Skeletal muscle satellite cell (primary cell): ENCODE results near the gene ORMDL3.

Experiments used
- H3K27me3 ChIP-seq: 2 replicates; pipeline ENCODE4 v1.7.0; 2013; ENCODE audit warnings: low read length; ENCODE audit not compliant: control insufficient read depth, insufficient read depth
- H3K36me3 ChIP-seq: 2 replicates; pipeline ENCODE4 v1.7.0; 2013; ENCODE audit warnings: mild to moderate bottlenecking, control low read depth, low read length; ENCODE audit not compliant: insufficient read depth
- H3K4me1 ChIP-seq: 2 replicates; pipeline ENCODE4 v1.7.0; 2013; ENCODE audit warnings: low read length; ENCODE audit not compliant: control insufficient read depth, insufficient read depth
- H3K4me2 ChIP-seq: 2 replicates; pipeline ENCODE4 v1.7.0; 2013; ENCODE audit warnings: mild to moderate bottlenecking, low read length
- H3K4me3 ChIP-seq: 2 replicates; pipeline ENCODE4 v1.7.0; 2013; ENCODE audit warnings: low read length
- H3K9ac ChIP-seq: 2 replicates; pipeline ENCODE4 v1.7.0; 2013; ENCODE audit warnings: mild to moderate bottlenecking, low read depth, low read length, moderate library complexity
- H3K9me3 ChIP-seq: replicated peaks from 2 replicates; pipeline ENCODE4 v1.7.0; 2013; ENCODE audit warnings: mild to moderate bottlenecking, control low read depth, low read length

The ORMDL3 gene

DNA sequence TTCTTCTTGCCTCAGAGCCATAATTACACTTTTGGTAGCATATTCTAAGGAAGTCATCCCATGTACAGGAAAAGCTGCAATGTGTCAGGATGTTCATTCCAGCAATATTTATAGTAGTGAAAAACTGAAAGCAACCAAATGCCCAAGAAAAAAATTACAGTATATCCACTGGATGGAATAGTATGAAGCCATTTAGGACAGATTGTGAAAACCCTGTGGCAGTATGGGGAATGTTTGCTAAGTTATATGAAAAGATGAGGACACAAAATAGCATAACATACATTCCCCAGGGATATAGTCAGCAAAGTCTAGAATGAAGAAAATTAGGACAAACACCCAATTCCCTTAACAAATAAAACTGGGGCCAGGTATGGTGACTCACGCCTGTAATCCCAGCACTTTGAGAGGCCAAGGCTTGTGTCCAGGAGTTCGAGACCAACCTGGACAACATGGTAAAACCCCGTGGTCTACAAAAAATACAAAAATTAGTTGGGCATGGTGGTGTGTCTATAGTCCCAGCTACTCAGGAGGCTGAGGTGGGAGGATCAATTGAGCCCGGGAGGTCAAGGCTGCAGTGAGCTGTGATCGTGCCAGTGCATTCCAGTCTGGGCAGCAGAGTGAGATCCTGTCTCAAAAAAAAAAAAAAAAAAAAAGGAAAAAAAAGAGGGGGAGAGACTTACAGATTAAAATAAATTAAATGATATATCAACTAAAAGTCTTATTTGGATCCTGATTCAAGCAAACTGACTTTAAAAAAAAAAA is 2.4 kb upstream of the ORMDL3 start:
- Histone ChIP-seq H3K27me3 (no peaks in the 10 kb centered on the region), H3K4me2 (peak overlapping the region; percentile 63), H3K9ac (peak overlapping the region; percentile 55)

DNA sequence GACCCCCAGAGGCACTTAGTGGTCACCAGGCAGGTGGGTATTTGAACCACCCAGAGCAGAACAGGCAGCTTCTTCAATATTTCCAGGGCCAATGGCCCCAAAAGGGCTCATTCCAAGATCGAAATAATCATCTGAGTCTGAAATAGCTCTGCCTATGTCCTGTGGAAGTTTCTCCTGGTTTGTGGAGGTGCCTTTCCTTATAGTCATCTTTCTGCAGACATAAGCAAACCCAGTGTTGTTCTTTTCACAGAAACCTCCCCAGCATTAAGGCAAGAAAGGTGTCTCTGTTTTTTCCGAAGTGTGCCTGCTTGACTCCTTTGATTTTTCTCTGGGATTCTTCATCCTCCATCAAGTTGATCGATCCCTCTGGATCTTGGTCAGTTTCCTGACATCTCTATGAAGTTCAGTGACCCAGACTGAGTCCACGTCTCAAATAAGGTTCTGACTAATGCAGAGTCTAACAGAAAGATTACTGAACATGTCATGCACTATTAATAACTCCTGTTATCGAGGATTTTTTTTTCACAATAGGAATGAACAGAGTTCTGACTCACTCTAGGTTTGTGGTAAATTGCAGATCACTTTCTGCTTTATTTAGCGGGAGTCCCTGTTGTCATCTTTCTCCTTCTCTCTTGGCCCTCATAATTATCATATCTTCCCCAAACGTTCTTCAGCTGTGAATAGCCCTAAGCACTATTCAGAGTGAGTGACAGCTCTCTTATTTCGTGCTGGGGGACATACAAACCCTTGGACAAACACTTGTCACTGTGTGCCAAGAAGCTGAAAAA is 1.7 kb upstream of the ORMDL3 start:
- peak overlapping the region; percentile 55 for H3K9ac ChIP-seq
- no peaks in the 10 kb centered on the region for H3K27me3 ChIP-seq
- peaks cover 40% of the 10 kb centered on the region for H3K4me1 ChIP-seq
- peak overlapping the region; percentile 66 for H3K4me3 ChIP-seq
- H3K4me2 ChIP-seq: peak overlapping the region; percentile 87
- H3K36me3 ChIP-seq: peaks cover 1% of the 10 kb centered on the region
- H3K9me3 ChIP-seq: no peaks in the 10 kb centered on the region

More for the DNA sequence above, 2.4 kb upstream of the ORMDL3 start:
- Histone ChIP-seq H3K9me3 (no peaks in the 10 kb centered on the region), H3K4me3 (peak overlapping the region; percentile 31), H3K4me1 (peaks cover 32% of the 10 kb centered on the region), H3K36me3 (no peaks in the 10 kb centered on the region)

DNA sequence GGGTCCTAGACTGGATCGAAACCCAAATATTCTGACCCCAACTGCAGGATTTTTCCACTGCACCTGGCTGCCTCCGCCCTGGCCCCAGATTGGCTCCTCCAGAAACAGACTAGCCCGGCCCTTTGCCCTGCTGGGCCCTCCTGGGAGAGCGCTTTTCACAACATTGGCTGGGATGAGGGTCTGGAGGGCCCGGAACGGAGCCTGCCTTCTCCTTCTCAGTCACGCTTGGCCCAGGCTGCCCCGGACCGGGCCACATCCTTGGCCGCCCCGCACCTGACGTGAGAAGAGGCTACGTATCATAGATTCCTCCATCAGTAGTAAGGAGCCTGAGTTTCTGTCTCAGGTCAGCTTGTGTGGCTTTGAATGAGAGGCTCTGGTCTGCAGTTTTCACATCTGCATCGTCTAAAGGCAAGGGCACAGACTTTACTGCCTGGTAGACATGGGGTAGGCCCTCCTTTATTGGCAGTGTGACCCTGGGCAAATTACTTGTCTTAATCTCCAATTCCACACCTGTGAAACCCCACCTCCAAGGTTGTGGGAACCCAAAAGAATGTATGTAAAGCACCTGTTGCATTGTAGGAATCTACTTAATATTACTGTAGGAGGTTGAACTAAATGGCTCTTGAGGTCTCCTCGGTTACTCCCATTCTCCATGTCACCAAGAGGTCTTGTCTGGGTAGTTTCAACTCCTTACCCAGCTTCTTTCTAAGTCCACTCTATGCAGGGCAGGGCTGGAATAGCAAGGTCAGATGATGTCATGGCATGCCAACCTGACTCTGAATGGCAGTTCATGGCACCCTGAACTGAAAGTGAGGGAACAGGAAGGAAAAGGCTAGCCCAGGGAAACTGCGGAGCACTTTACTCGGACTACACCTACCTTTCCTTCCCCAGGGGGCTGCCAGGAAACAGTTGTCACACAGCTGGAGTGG is 792 bp upstream of the ORMDL3 start:
- Histone ChIP-seq H3K9ac (peak overlapping the region; percentile 54), H3K9me3 (no peaks in the 10 kb centered on the region), H3K36me3 (peaks cover 10% of the 10 kb centered on the region), H3K4me2 (peak overlapping the region; percentile 87), H3K4me1 (peaks cover 44% of the 10 kb centered on the region), H3K27me3 (no peaks in the 10 kb centered on the region), H3K4me3 (peak overlapping the region; percentile 66)

DNA sequence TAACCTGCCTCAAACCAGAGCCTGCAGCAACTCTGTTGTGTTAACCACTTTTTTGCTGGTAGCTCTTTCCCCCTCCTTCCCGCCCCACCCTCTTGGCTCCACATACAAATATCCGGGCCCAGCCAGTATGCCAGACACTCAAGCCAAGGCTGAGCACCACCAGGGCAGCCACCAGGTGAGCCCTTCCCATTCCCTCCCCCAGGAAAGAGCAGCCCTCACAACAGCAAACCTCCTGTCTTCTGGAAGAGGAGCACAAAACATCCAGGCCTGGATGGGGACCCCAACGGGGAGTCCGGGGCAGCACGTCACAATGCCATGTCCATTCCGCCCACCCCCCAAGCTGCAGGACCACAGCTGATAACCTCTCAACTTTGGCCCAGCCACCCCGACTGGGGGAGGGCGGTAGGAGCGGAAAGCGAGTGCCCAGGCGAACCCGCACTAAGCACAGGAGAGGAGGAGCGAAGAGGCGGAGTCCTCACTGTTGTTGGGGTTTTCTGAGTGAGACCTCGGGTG is 757 bp downstream of the ORMDL3 start:
- H3K4me1 ChIP-seq: peaks cover 44% of the 10 kb centered on the region
- no peaks in the 10 kb centered on the region for H3K27me3 ChIP-seq
- peak overlapping the region; percentile 85 for H3K4me3 ChIP-seq
- H3K9me3 ChIP-seq: no peaks in the 10 kb centered on the region
- H3K36me3 ChIP-seq: peaks cover 25% of the 10 kb centered on the region
- H3K4me2 ChIP-seq: peak overlapping the region; percentile 93
- peak overlapping the region; percentile 82 for H3K9ac ChIP-seq

DNA sequence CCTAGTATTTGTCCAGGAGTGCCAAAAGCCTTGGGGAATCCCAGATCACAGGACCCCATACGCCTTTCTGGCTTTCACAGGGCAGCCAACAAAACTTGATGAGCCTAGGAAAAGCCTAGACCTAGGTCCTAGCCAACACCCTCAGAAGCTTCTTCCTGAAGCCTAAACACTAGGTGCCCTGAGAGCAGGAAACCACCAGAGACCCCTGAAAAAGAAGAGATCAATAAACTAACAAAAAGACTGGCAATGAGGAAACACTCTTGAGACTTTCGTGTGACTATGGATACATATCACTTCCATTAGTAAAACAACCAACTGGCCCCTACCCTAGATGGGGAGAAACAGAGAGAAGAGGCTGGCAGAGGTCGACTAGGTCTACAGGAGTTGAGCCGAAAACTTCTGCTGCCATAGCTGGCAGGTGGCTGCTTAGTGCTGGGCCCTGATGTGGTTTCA is 1.2 kb downstream of the ORMDL3 start:
- Histone ChIP-seq H3K9me3 (no peaks in the 10 kb centered on the region), H3K9ac (peak overlapping the region; percentile 82), H3K27me3 (no peaks in the 10 kb centered on the region), H3K4me1 (peaks cover 44% of the 10 kb centered on the region), H3K4me2 (peak overlapping the region; percentile 93), H3K4me3 (peak overlapping the region; percentile 85), H3K36me3 (peaks cover 30% of the 10 kb centered on the region)

DNA sequence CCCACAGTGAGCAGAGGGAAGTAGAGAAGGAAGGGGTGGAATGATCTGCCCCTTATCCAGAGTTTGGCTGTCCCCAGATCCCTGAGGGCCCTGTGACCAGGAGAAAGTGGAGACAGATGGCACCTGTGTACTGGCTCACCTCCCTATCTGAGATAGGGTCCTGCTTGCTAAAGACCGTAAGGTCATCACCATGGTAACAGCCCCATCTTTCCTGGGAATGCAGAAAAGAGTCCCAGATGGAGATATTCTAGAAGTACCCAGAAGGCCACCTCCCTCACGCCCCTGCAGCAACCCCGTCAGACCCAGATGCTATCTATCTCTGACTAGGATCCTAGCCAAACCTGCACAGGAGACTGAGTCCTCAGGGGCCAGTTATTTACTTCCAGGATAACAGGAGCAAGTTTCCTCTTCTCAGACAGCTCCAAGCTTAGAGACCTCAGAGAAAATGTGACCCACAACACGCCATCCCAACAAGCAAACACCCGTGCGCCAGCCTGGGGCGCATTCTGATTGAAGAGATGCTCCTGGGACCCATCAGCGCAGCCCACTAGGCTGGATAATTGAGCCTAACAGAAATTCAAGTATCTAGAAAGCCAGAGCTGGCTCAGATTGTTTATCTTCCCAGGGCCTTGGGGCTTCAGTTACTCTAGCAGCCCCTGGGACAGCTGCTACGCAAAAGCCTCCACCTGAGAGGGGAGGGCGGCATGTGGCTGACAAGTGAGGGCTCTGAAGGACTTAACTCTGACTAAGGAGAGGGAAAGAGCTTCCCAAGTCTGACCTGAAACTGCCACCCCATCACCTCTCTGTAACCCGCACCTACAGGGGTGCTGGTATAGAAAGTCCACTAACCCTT is 1.9 kb downstream of the ORMDL3 start:
- no peak overlapping the region for H3K4me3 ChIP-seq
- no peaks in the 10 kb centered on the region for H3K27me3 ChIP-seq
- H3K4me1 ChIP-seq: peaks cover 44% of the 10 kb centered on the region
- H3K9me3 ChIP-seq: no peaks in the 10 kb centered on the region
- no peak overlapping the region for H3K9ac ChIP-seq
- peaks cover 34% of the 10 kb centered on the region for H3K36me3 ChIP-seq
- H3K4me2 ChIP-seq: peak overlapping the region; percentile 93

DNA sequence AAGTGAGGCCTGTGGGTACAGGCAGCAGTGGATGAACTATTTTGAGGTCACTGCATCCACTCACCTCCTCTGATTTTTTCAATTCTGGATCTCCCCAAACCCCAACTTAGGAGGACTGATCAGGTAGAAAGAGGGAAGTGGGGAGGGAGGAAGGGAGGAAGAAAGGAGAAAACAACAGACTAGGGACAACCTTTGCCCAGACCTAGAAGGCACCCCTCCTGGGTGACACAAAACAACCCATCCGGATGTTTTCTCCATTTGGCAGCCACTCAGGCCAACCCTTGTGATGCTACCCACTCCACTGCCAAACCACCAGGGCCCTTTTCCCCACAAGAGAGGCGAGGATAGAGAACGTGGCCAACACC is 2.7 kb downstream of the ORMDL3 start:
- H3K4me2 ChIP-seq: peak overlapping the region; percentile 34
- H3K4me3 ChIP-seq: no peak overlapping the region
- H3K27me3 ChIP-seq: no peaks in the 10 kb centered on the region
- H3K9me3 ChIP-seq: no peaks in the 10 kb centered on the region
- H3K9ac ChIP-seq: peak overlapping the region; percentile 20
- peaks cover 42% of the 10 kb centered on the region for H3K36me3 ChIP-seq
- H3K4me1 ChIP-seq: peaks cover 40% of the 10 kb centered on the region

DNA sequence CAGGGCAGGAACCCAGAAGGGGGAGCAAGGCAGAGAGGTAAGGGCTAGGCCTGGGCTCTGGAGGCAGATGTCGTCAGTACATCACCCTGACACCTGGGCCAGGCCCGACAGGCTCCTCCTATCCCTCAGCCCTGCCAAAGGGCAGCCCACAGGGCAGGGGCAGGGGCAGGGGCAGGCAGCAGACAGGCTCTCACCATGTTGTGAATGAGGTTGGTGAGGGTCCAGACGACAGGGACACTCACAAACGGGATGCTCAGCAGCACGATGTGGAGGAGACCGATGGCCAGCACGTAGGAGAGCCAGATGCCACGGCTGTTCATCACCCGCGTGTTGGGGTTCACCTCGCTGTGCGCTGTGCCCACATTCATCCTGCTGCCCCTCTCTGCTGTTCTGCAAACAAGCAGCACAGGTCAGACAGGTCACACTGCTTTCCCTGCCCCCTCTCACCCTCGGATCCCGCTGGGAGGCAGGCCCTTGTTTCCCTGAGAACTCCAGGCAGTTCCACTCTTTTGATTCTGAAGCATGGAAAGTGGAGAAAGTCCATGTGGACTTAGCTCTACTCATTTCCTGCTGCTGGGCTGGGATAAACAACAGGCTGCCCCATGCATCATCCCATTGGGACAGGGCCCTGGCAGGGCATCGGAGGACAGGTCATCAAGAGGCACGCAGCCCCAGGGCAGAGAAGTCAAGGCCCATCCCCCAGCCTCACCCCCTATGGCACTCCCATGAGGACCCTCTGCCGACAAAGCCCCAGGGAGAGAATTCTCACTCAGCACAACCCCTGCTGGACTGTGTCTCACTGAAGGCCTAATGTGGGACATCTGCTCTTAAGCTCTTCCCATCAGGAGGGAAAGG is 3.3 kb downstream of the ORMDL3 start:
- peaks cover 45% of the 10 kb centered on the region for H3K36me3 ChIP-seq
- no peaks in the 10 kb centered on the region for H3K27me3 ChIP-seq
- H3K9me3 ChIP-seq: no peaks in the 10 kb centered on the region
- H3K9ac ChIP-seq: peak overlapping the region; percentile 20
- H3K4me2 ChIP-seq: peak overlapping the region; percentile 34
- peaks cover 35% of the 10 kb centered on the region for H3K4me1 ChIP-seq
- no peak overlapping the region for H3K4me3 ChIP-seq

DNA sequence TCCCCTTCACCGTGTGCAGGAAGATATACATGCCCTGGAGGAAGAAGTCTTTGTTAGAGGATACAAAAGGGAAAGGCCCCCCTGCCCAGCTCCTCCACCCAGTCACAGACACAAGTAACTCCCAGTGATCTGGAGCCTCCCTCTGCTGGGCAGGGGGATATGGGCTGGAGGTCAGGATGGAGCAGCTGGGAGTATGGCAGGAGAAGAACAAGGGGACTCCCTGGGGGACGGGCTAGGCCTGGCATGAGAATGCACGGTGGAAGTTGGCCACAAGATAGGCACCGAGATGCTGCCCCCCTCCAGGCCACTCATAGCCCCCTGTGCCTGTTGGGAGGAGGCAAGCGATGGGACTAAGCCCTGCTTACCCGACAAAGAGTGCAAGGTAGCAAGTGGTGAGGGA is 4.2 kb downstream of the ORMDL3 start:
- Histone ChIP-seq H3K4me1 (peaks cover 27% of the 10 kb centered on the region), H3K9me3 (no peaks in the 10 kb centered on the region), H3K9ac (no peak overlapping the region), H3K4me3 (no peak overlapping the region), H3K27me3 (no peaks in the 10 kb centered on the region), H3K4me2 (no peak overlapping the region), H3K36me3 (peaks cover 47% of the 10 kb centered on the region)

DNA sequence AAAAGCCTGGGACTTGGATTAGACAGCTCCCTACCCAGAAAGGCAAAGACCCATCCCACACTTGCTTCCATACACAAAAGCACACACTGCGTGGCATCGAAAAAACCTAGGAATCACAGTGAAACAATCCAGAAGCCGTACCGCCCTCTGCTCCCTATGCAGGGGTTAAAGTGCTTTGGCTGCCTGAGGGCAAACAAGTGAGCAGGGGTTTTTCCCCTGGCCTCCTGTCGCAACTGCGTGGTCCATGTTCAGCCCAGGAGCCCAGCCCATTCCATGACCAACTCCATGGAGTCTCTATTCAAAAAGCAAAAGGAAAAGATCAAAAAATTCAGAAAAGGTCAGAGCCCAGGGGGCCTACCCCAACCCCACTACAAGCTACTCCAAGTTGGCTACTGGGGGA is 5.4 kb downstream of the ORMDL3 start:
- peaks cover 20% of the 10 kb centered on the region for H3K4me1 ChIP-seq
- H3K4me3 ChIP-seq: no peak overlapping the region
- no peak overlapping the region for H3K9ac ChIP-seq

More for the DNA sequence above, 5.4 kb downstream of the ORMDL3 start:
- no peaks in the 10 kb centered on the region for H3K27me3 ChIP-seq
- H3K36me3 ChIP-seq: peaks cover 47% of the 10 kb centered on the region
- H3K9me3 ChIP-seq: no peaks in the 10 kb centered on the region
- no peak overlapping the region for H3K4me2 ChIP-seq
